ENCODE measurements around the gene ARHGAP45. TPM values are rescaled to one million over a fixed set of nuclear protein-coding genes. Genes with fewer than 3 reads are reported as not detected.

The ARHGAP45 gene
- total and polyA plus RNA-seq, 2 of the 8 experiments (the other 6 are each of a cell fraction or from before 2014, with no cell fraction given) = 31.4 to 41.8 TPM

DNA sequence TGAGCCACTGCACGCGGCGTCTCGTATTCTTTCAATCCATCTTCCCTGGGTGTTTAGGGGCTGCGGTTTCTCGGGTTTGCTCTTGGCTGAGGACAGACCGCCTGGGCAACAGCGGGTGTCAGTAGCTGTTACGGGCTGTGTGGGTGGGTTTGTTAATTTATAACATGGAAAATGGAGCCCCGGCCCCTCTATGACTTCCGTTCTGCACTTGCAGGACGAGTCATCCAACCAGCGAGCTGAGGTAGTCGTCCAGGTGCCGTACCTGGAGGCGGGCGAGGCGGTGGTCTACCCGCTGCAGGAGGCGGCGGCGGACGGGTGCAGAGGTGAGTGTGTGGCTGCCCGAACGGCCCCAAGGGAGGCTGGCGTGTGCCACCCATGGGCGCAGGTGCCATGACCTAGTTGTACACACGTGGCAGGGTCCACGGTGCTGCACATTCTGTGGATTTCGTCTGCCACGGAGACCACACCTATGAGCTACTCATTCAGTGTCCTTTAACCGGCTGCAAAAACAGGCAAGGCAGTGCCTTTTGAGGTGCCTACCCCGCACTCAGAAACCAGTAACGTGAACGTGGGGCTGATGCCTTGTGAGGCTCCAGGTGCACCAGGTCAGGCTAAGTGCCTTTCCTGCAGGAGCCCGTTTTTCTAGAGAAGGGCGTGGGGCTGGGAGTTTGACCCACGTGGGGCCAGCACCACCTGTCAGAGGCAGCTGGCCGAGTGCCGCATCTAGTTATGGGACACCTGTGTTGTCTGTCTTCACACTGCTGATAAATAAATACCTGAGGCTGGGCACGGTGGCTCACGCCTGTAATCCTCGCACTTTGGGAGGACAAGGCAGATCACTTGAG, 17.3 kb downstream of the ARHGAP45 start (continued):
- TF ChIP-seq, protein P1, sequence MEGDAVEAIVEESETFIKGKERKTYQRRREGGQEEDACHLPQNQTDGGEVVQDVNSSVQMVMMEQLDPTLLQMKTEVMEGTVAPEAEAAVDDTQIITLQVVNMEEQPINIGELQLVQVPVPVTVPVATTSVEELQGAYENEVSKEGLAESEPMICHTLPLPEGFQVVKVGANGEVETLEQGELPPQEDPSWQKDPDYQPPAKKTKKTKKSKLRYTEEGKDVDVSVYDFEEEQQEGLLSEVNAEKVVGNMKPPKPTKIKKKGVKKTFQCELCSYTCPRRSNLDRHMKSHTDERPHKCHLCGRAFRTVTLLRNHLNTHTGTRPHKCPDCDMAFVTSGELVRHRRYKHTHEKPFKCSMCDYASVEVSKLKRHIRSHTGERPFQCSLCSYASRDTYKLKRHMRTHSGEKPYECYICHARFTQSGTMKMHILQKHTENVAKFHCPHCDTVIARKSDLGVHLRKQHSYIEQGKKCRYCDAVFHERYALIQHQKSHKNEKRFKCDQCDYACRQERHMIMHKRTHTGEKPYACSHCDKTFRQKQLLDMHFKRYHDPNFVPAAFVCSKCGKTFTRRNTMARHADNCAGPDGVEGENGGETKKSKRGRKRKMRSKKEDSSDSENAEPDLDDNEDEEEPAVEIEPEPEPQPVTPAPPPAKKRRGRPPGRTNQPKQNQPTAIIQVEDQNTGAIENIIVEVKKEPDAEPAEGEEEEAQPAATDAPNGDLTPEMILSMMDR (IDR thresholded peaks at IDR 0.05; ENCODE audit: control extremely low read depth in 1 of 3, insufficient read depth in 1 of 3, low read depth in 1 of 3, low read length in 3 of 3) = no peak
- no peak for TF ChIP-seq SUZ12 (IDR thresholded peaks at IDR 0.05; ENCODE audit: low read length)
- no peak for TF ChIP-seq JUN (IDR thresholded peaks at IDR 0.05; ENCODE audit: low read depth, low read length)
- no peak for TF ChIP-seq HDAC2 (IDR thresholded peaks at IDR 0.05; ENCODE audit: borderline replicate concordance in 1 of 2, low read depth in 2 of 2, low read length in 2 of 2)
- TF ChIP-seq TBP (IDR thresholded peaks at IDR 0.05; ENCODE audit: low read depth, low read length) = no peak
